ENCODE measurements around the gene SOX6. TPM values are rescaled to one million over a fixed set of nuclear protein-coding genes. Genes with fewer than 3 reads are reported as not detected.

The SOX6 gene
- total RNA-seq, 4 donors from 2014 or later, result 25.3 to 42.3 (median 37.4) TPM

DNA sequence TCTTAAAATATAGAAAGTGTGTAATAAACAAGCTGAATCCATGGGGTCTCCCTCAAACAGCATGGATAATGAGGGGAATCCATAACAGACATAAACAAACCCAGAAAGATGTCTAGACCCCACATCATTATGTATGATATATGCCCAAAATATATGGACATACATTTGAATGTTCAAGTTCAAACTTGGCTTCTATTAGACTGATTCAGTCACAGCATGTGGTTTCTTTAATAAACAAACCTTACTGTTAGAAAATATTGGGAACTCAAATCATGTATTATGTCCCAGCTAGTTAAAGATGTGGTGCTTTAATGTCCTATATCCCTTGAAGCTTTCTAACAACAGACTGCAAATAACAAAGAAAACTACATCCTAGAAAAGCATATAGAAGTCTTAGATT lies 228.6 kb downstream of the SOX6 start:
- no peaks in the 10 kb centered on the region for H3K27me3 ChIP-seq
- in situ Hi-C loops (cut with MboI; ENCODE audit: low sequenced_read_pairs in 4 of 4), result no loop called here
- H3K4me1 ChIP-seq, result peaks cover 7 to 12% of the 10 kb centered on the region in 2 donors
- H3K36me3 ChIP-seq, result no peaks in the 10 kb centered on the region
- no peak for ATAC-seq
- intact Hi-C loops (cut with DNase I; ENCODE audit: low total_unique reads), result no loop called here
- no peaks in the 10 kb centered on the region for H3K9me3 ChIP-seq
- H3K4me3 ChIP-seq, result no peak overlapping the region
- DNase-seq, result no peak
- no peak overlapping the region for H3K27ac ChIP-seq
- TF ChIP-seq POLR2A (IDR thresholded peaks at IDR 0.05) (no peak), CTCF (IDR thresholded peaks at IDR 0.05 in 4 of 5, conservative IDR thresholded peaks at IDR 0.05 in 1 of 5) (no peak)

GRCh38 chr11:16126362-16126761 lies 230.0 kb downstream of the SOX6 start:
- no peak for TF ChIP-seq CTCF (IDR thresholded peaks at IDR 0.05 in 4 of 5, conservative IDR thresholded peaks at IDR 0.05 in 1 of 5)
- ATAC-seq (no peak), DNase-seq (no peak)
- H3K27me3 ChIP-seq, result no peaks in the 10 kb centered on the region
- H3K4me1 ChIP-seq, result peaks cover 7 to 12% of the 10 kb centered on the region in 2 donors
- intact Hi-C loops (cut with DNase I; ENCODE audit: low total_unique reads) (no loop called here), in situ Hi-C loops (cut with MboI; ENCODE audit: low sequenced_read_pairs in 4 of 4) (no loop called here)
- peak overlapping the region in 1 of 4 donors; percentile 4 for H3K27ac ChIP-seq
- H3K36me3 ChIP-seq, result no peaks in the 10 kb centered on the region
- no peak overlapping the region for H3K4me3 ChIP-seq
- H3K9me3 ChIP-seq, result no peaks in the 10 kb centered on the region

- Histone ChIP-seq H3K4me1 (peaks cover 7 to 12% of the 10 kb centered on the region in 2 donors), H3K27me3 (no peaks in the 10 kb centered on the region), H3K9me3 (no peaks in the 10 kb centered on the region), H3K4me3 (no peak overlapping the region), H3K36me3 (no peaks in the 10 kb centered on the region), H3K27ac (no peak overlapping the region)
- ATAC-seq (no peak), DNase-seq (no peak)
- TF ChIP-seq CTCF (IDR thresholded peaks at IDR 0.05 in 4 of 5, conservative IDR thresholded peaks at IDR 0.05 in 1 of 5) (no peak), POLR2A (IDR thresholded peaks at IDR 0.05) (no peak)
- in situ Hi-C loops (cut with MboI; ENCODE audit: low sequenced_read_pairs in 4 of 4) (no loop called here), intact Hi-C loops (cut with DNase I; ENCODE audit: low total_unique reads) (no loop called here)
Measured at GRCh38 chr11:16125796-16126195, 230.6 kb downstream of the SOX6 start.

DNA sequence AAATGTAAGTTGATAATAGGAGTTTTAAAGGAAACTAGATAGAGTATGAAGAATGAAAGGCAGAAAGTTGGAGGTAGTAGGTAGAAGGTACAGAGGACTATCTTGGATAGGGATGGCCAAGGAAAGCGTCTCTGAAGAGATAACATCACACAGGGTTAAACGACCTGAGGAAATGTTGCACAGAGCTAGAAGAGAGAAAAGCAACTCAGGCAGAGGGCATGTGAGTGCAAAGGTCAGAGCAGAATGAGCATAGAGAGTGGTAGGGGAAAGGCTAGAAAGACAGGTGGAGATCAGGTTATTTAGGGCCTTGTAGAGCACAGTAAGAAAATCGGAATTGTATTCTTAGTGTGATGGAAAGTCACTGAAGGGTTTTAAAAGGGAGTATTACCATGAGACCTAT lies 232.0 kb downstream of the SOX6 start:
- in situ Hi-C loops (cut with MboI; ENCODE audit: low sequenced_read_pairs in 4 of 4), result loop anchor here in 2 of 4 donors (25.0 kb wide), 3 partner anchors 88 to 488 kb away; no protein-coding TSS in a partner anchor
- ATAC-seq (no peak), DNase-seq (no peak)
- Histone ChIP-seq H3K4me3 (no peak overlapping the region), H3K27ac (no peak overlapping the region), H3K9me3 (no peaks in the 10 kb centered on the region), H3K4me1 (peaks cover 9 to 12% of the 10 kb centered on the region in 2 donors), H3K36me3 (no peaks in the 10 kb centered on the region), H3K27me3 (no peaks in the 10 kb centered on the region)
- TF ChIP-seq POLR2A (IDR thresholded peaks at IDR 0.05), result no peak
- no peak for TF ChIP-seq CTCF (IDR thresholded peaks at IDR 0.05 in 4 of 5, conservative IDR thresholded peaks at IDR 0.05 in 1 of 5)
- intact Hi-C loops (cut with DNase I; ENCODE audit: low total_unique reads), result no loop called here

GRCh38 chr11:16121853-16122252 lies 234.5 kb downstream of the SOX6 start:
- Histone ChIP-seq H3K4me3 (no peak overlapping the region), H3K27me3 (no peaks in the 10 kb centered on the region), H3K27ac (no peak overlapping the region), H3K9me3 (no peaks in the 10 kb centered on the region), H3K4me1 (peaks cover 29 to 32% of the 10 kb centered on the region in 2 donors), H3K36me3 (no peaks in the 10 kb centered on the region)
- no peak for ATAC-seq
- TF ChIP-seq CTCF (IDR thresholded peaks at IDR 0.05 in 4 of 5, conservative IDR thresholded peaks at IDR 0.05 in 1 of 5) (no peak), POLR2A (IDR thresholded peaks at IDR 0.05) (no peak)
- in situ Hi-C loops (cut with MboI; ENCODE audit: low sequenced_read_pairs in 4 of 4), result loop anchor here in 2 of 4 donors (25.0 kb wide), 3 partner anchors 90 to 490 kb away; no protein-coding TSS in a partner anchor
- no peak for DNase-seq
- intact Hi-C loops (cut with DNase I; ENCODE audit: low total_unique reads), result no loop called here
